T-cell (primary cell): ENCODE measurements around the gene ENTPD3. TPM values are rescaled to one million over a fixed set of nuclear protein-coding genes. Genes with fewer than 3 reads are reported as not detected.

Experiments used
- ATAC-seq, 4 experiments: fragments of 200-7000 bp in 3 of 4; fragments of 150-1000 bp in 1 of 4; cut with Tn5 transposase; replicated peaks in 1 of 4; 1 replicate in 3 of 4; 2 replicates in 1 of 4; pipeline ENCODE4 v1.10.0; 2021; ENCODE audit warnings: moderate library complexity in 3 of 4, mild to moderate bottlenecking in 2 of 4, moderate number of reproducible peaks in 1 of 4
- CTCF ChIA-PET, 2 donors: fragments of 300-600 bp; sonication (Branson Sonifier 250); formaldehyde crosslinking; loops; one replicate each; lab custom pipeline; 2022; ENCODE audit warnings: antibody characterized with exemption in 2 of 2; lab: Charles Lee
- POLR2A ChIA-PET, 2 donors: fragments of 300-600 bp; sonication (Branson Sonifier 250); formaldehyde crosslinking; loops; one replicate each; lab custom pipeline; 2022; ENCODE audit warnings: antibody characterized with exemption in 2 of 2; lab: Charles Lee
- DNase-seq, 35 experiments: peaks; one replicate each; pipeline versions ENCODE4 v3.0.0 to v3.0.0-alpha.2; 2013 to 2023
- H3K27ac ChIP-seq: one replicate; pipeline ENCODE4 v1.5.1; 2013; ENCODE audit warnings: low read length
- H3K27me3 ChIP-seq, 2 experiments: replicated peaks in 1 of 2; 1 replicate in 1 of 2; 2 replicates in 1 of 2; pipeline versions ENCODE4 v1.6.1 to v1.7.0; 2013; ENCODE audit warnings: low read length in 1 of 2, mixed read lengths in 1 of 2; ENCODE audit not compliant: control insufficient read depth in 2 of 2, insufficient read depth in 2 of 2; ENCODE audit errors: extremely low read depth in 1 of 2
- H3K36me3 ChIP-seq, 2 donors: 1 replicate in 1 of 2; 2 replicates in 1 of 2; pipeline versions ENCODE4 v1.6.1 to v1.7.0; 2013; ENCODE audit warnings: low read length in 1 of 2; ENCODE audit not compliant: control insufficient read depth in 2 of 2, insufficient read depth in 1 of 2; ENCODE audit errors: extremely low read depth in 1 of 2
- H3K4me1 ChIP-seq, 2 experiments: 1 replicate in 1 of 2; 2 replicates in 1 of 2; pipeline versions ENCODE4 v1.6.1 to v1.7.0; 2013; ENCODE audit warnings: low read length in 2 of 2, mixed read lengths in 1 of 2; ENCODE audit not compliant: insufficient read depth in 2 of 2, control insufficient read depth in 1 of 2; ENCODE audit errors: extremely low read depth in 1 of 2
- H3K4me3 ChIP-seq, 2 donors: 1 replicate in 1 of 2; 2 replicates in 1 of 2; pipeline versions ENCODE4 v1.5.1 to v1.7.0; 2013; ENCODE audit warnings: mild to moderate bottlenecking in 2 of 2, low read length in 1 of 2, moderate library complexity in 1 of 2; ENCODE audit not compliant: control insufficient read depth in 1 of 2; ENCODE audit errors: extremely low read depth in 1 of 2
- H3K9me3 ChIP-seq: 2 replicates; pipeline ENCODE4 v1.7.0; 2013
- H3K27ac Mint-ChIP-seq, 2 donors: one replicate each; pipeline ENCODE4 v1.8.0; 2020 to 2021; ENCODE audit warnings: mild to moderate bottlenecking in 2 of 2, mixed read lengths in 2 of 2
- H3K27me3 Mint-ChIP-seq, 2 donors: one replicate each; pipeline ENCODE4 v1.8.0; 2021 to 2022; ENCODE audit warnings: mixed read lengths in 2 of 2
- H3K36me3 Mint-ChIP-seq: one replicate; pipeline ENCODE4 v1.8.0; 2021; ENCODE audit warnings: mixed read lengths
- H3K4me1 Mint-ChIP-seq, 3 donors: one replicate each; pipeline ENCODE4 v1.8.0; 2020 to 2022; ENCODE audit warnings: mixed read lengths in 3 of 3, mild to moderate bottlenecking in 1 of 3
- H3K4me3 Mint-ChIP-seq, 3 donors: one replicate each; pipeline ENCODE4 v1.8.0; 2020 to 2022; ENCODE audit warnings: mild to moderate bottlenecking in 3 of 3, mixed read lengths in 3 of 3, moderate library complexity in 3 of 3
- H3K9me3 Mint-ChIP-seq, 3 donors: one replicate each; pipeline ENCODE4 v1.8.0; 2020 to 2022; ENCODE audit warnings: mixed read lengths in 3 of 3
- WGBS: methylation state at CpG from one replicate; pipeline ENCODE4 v1.1.5; 2013; ENCODE audit warnings: missing lambda C conversion rate; ENCODE audit not compliant: insufficient coverage; 5-methylcytosine and 5-hydroxymethylcytosine counted together
- total RNA-seq, 35 experiments: library from RNA in 6 of 35; stranded (reverse) in 6 of 35; fragments of 120-200 nt in 1 of 35; gene quantifications; one replicate each; pipeline versions ENCODE4 v1.2.1 to v1.2.4 and lab custom pipeline; 2013 to 2026

Gene ENTPD3
- total RNA-seq, 5 donors from 2014 or later (not counting 1 experiment from before 2014, with no cell fraction given): not detected

- Histone ChIP-seq H3K4me3 (no peak overlapping the region), H3K9me3 (no peaks in the 10 kb centered on the region), H3K27ac (no peak overlapping the region), H3K4me1 (no peaks in the 10 kb centered on the region), H3K27me3 (no peaks in the 10 kb centered on the region), H3K36me3 (no peaks in the 10 kb centered on the region)
- CTCF ChIA-PET: interaction anchor here in 1 of 2 donors (0.6 kb wide), 1 partner anchor 60 kb away, joined by 6 read pairs; no protein-coding TSS in a partner anchor
- no peak for ATAC-seq
- DNase-seq: no peak
- WGBS: 57% methylated on average over 4 of the region's 4 CpGs
- POLR2A ChIA-PET: no interaction called here
- no peaks in the 10 kb centered on the region for H3K4me1 Mint-ChIP-seq
- no peak overlapping the region for H3K27ac Mint-ChIP-seq
- peaks cover 6 to 13% of the 10 kb centered on the region in 2 donors for H3K27me3 Mint-ChIP-seq
- no peaks in the 10 kb centered on the region for H3K36me3 Mint-ChIP-seq
- H3K9me3 Mint-ChIP-seq: peaks cover 5 to 7% (median 6%) of the 10 kb centered on the region in 3 donors
- no peak overlapping the region for H3K4me3 Mint-ChIP-seq
Measured at GRCh38 chr3:40379674-40380306, 7.2 kb upstream of the ENTPD3 start.

DNA sequence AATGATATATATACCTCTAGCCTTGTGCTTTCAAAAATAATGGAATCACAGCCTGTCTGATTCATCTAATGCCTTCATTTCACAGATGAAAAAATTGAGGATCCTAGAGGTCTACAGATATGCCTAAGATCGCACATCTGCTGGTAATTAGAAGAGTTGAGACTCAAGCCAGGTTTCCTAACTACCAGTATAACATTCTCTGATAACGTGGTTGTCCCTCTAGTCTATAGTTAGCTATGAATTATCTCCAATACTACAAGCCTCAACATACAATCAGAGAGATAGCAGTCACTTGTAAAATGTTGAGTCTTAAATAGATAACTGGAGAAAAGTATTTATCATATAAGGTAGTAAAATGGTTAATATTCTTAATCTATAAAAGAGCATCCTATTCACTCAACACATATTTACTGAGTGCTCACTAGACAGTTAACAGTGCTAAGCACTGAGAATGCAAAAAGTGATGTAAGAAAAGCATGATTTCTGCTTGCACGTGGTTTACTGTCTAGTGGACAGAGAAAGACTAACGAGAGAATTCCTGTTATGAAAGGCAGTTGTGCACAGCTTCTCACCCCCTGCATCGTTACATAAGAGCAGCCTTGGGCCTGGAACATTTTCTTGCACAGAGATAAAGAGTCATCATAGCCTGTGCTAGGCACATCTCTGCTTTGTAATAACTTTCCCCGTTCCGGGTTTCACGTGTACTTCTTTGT, 4.9 kb upstream of the ENTPD3 start:
- Mint-ChIP-seq H3K27ac (no peak overlapping the region), H3K4me1 (peaks cover 5 to 7% (median 7%) of the 10 kb centered on the region in 3 donors), H3K36me3 (no peaks in the 10 kb centered on the region), H3K9me3 (peaks cover 0 to 5% (median 0%) of the 10 kb centered on the region in 3 donors), H3K27me3 (peaks cover 14 to 22% of the 10 kb centered on the region in 2 donors), H3K4me3 (no peak overlapping the region)
- 91% methylated on average over 5 of the region's 8 CpGs for WGBS
- Histone ChIP-seq H3K9me3 (no peaks in the 10 kb centered on the region), H3K36me3 (no peaks in the 10 kb centered on the region), H3K27me3 (peaks cover 0 to 11% of the 10 kb centered on the region in 2 experiments), H3K4me1 (peaks cover 0 to 4% of the 10 kb centered on the region in 2 experiments), H3K4me3 (no peak overlapping the region), H3K27ac (no peak overlapping the region)
- no peak for DNase-seq
- ChIA-PET CTCF (no interaction called here), POLR2A (no interaction called here)
- no peak for ATAC-seq

DNA sequence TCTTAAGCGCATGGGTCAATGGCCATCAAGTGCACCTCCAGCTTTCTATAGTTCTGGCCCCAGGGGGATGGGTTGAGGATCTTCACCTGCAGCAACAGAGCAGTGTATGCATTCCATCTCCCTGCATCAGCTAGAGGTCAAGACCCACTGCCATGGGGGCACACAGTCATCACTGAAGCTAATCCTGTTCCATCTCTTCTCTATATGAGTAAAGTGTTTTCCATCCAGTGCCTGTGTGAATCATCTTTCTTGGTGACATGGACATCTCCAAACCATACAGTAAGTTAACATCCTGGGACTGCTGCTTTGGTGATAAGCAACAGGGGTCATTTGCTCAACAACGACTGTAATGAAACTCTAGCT, 4.4 kb upstream of the ENTPD3 start:
- Mint-ChIP-seq H3K27ac (no peak overlapping the region), H3K4me3 (no peak overlapping the region), H3K27me3 (peaks cover 19 to 25% of the 10 kb centered on the region in 2 donors), H3K4me1 (peaks cover 7 to 9% (median 9%) of the 10 kb centered on the region in 3 donors), H3K36me3 (no peaks in the 10 kb centered on the region), H3K9me3 (peaks cover 0 to 5% (median 0%) of the 10 kb centered on the region in 3 donors)
- peaks cover 2 to 17% of the 10 kb centered on the region in 2 experiments for H3K27me3 ChIP-seq
- peaks cover 0 to 8% of the 10 kb centered on the region in 2 experiments for H3K4me1 ChIP-seq
- ChIA-PET POLR2A (no interaction called here), CTCF (no interaction called here)
- DNase-seq (no peak), ATAC-seq (no peak)
- no peaks in the 10 kb centered on the region for H3K9me3 ChIP-seq
- no peaks in the 10 kb centered on the region for H3K36me3 ChIP-seq
- H3K4me3 ChIP-seq: no peak overlapping the region
- WGBS: 90% methylated on average over 1 of the region's 2 CpGs
- H3K27ac ChIP-seq: no peak overlapping the region

GRCh38 chr3:40386213-40386612, 771 bp upstream of the ENTPD3 start:
- peaks cover 36 to 48% of the 10 kb centered on the region in 2 donors for H3K27me3 Mint-ChIP-seq
- peaks cover 6 to 28% of the 10 kb centered on the region in 2 experiments for H3K27me3 ChIP-seq
- H3K9me3 Mint-ChIP-seq: no peaks in the 10 kb centered on the region
- no peaks in the 10 kb centered on the region for H3K9me3 ChIP-seq
- H3K36me3 ChIP-seq: no peaks in the 10 kb centered on the region
- H3K27ac Mint-ChIP-seq: no peak overlapping the region
- peak overlapping the region in 2 of 3 donors; percentile 35 to 66 for H3K4me3 Mint-ChIP-seq
- H3K4me1 Mint-ChIP-seq: peaks cover 7 to 15% (median 12%) of the 10 kb centered on the region in 3 donors
- H3K4me1 ChIP-seq: peaks cover 0 to 8% of the 10 kb centered on the region in 2 experiments
- H3K36me3 Mint-ChIP-seq: no peaks in the 10 kb centered on the region
- no peak overlapping the region for H3K4me3 ChIP-seq
- DNase-seq (no peak), ATAC-seq (no peak)
- POLR2A ChIA-PET: interaction anchor here in 1 of 2 donors (0.5 kb wide), 1 partner anchor 57 kb away, joined by 9 read pairs; no protein-coding TSS in a partner anchor
- no peak overlapping the region for H3K27ac ChIP-seq
- CTCF ChIA-PET: no interaction called here
- WGBS: 95% methylated on average over 3 of the region's 3 CpGs

- Mint-ChIP-seq H3K9me3 (no peaks in the 10 kb centered on the region), H3K4me3 (peak overlapping the region in 1 of 3 donors; percentile 66), H3K36me3 (peaks cover 2% of the 10 kb centered on the region), H3K27me3 (peaks cover 34 to 47% of the 10 kb centered on the region in 2 donors), H3K4me1 (peaks cover 7 to 15% (median 12%) of the 10 kb centered on the region in 3 donors), H3K27ac (no peak overlapping the region)
- DNase-seq: no peak
- Histone ChIP-seq H3K27ac (no peak overlapping the region), H3K9me3 (no peaks in the 10 kb centered on the region), H3K4me3 (no peak overlapping the region), H3K4me1 (peaks cover 0 to 8% of the 10 kb centered on the region in 2 experiments), H3K27me3 (peaks cover 6 to 28% of the 10 kb centered on the region in 2 experiments), H3K36me3 (no peaks in the 10 kb centered on the region)
- ChIA-PET POLR2A (no interaction called here), CTCF (no interaction called here)
- no peak for ATAC-seq
- WGBS: 96% methylated on average over 6 of the region's 10 CpGs
Measured at GRCh38 chr3:40387895-40388254, 891 bp downstream of the ENTPD3 start.

- Histone ChIP-seq H3K27me3 (no peaks in the 10 kb centered on the region), H3K4me1 (no peaks in the 10 kb centered on the region), H3K27ac (no peak overlapping the region), H3K36me3 (no peaks in the 10 kb centered on the region), H3K4me3 (no peak overlapping the region), H3K9me3 (no peaks in the 10 kb centered on the region)
- 84% methylated on average over 2 of the region's 5 CpGs for WGBS
- H3K4me1 Mint-ChIP-seq: no peaks in the 10 kb centered on the region
- peaks cover 0 to 8% (median 5%) of the 10 kb centered on the region in 3 donors for H3K9me3 Mint-ChIP-seq
- no peak overlapping the region for H3K4me3 Mint-ChIP-seq
- POLR2A ChIA-PET: no interaction called here
- H3K27me3 Mint-ChIP-seq: peaks cover 0 to 20% of the 10 kb centered on the region in 2 donors
- DNase-seq (no peak), ATAC-seq (no peak)
- CTCF ChIA-PET: interaction anchor here in 1 of 2 donors (0.6 kb wide), 1 partner anchor 231 kb away, joined by 3 read pairs; no protein-coding TSS in a partner anchor
- no peak overlapping the region for H3K27ac Mint-ChIP-seq
- peaks cover 2% of the 10 kb centered on the region for H3K36me3 Mint-ChIP-seq
Measured at GRCh38 chr3:40396406-40396805, 9.4 kb downstream of the ENTPD3 start.
